Stimulated activated CD8-positive, alpha-beta memory T cell treated with anti-CD3 and anti-CD28 coated beads, Interleukin-2, amount 100 ng/mL, for 48 hours (primary cell): ENCODE measurements around the gene PSEN2.
A peak's percentile ranks its signal among the peaks of the same experiment; 100 is the strongest.
"Not testable (repeated sequence)": the region's sequence is repeated elsewhere in the genome, so short reads cannot be mapped to it uniquely, and the experiment has no call there.

Experiments used
- DNase-seq, 2 donors: peaks; one replicate each; pipeline ENCODE4 v3.0.0-alpha.2; 2020; ENCODE audit warnings: low read depth in 2 of 2

The PSEN2 gene

GRCh38 chr1:226870401-226871279 lies at the start of gene PSEN2:
Gene PSEN2 (plus strand): TSS chr1:226870616. CDS start chr1:226881908, 11,292 bp downstream.
- DNase-seq: peak; percentile 45 to 59

GRCh38 chr1:226820941-226821718 lies 49.3 kb upstream of the PSEN2 start:
- DNase-seq: no peak

GRCh38 chr1:226821719-226822085 lies 48.7 kb upstream of the PSEN2 start:
- no peak for DNase-seq

- no peak for DNase-seq
Measured at GRCh38 chr1:226823643-226824042, 46.8 kb upstream of the PSEN2 start.

GRCh38 chr1:226825037-226825745 lies 45.2 kb upstream of the PSEN2 start:
- no peak for DNase-seq

- DNase-seq: no peak
Measured at GRCh38 chr1:226825746-226826100, 44.7 kb upstream of the PSEN2 start.

GRCh38 chr1:226826479-226827261 lies 43.7 kb upstream of the PSEN2 start:
- no peak for DNase-seq

- no peak for DNase-seq
Measured at GRCh38 chr1:226827458-226827857, 43.0 kb upstream of the PSEN2 start.

GRCh38 chr1:226827968-226828513 lies 42.4 kb upstream of the PSEN2 start:
- DNase-seq: peak; percentile 94 to 96

- DNase-seq: no peak
Measured at GRCh38 chr1:226829105-226829504, 41.3 kb upstream of the PSEN2 start.

- DNase-seq: no peak
Measured at GRCh38 chr1:226831953-226832352, 38.5 kb upstream of the PSEN2 start.

GRCh38 chr1:226832613-226833012 lies 37.8 kb upstream of the PSEN2 start:
- no peak for DNase-seq

GRCh38 chr1:226834179-226834578 lies 36.2 kb upstream of the PSEN2 start:
- DNase-seq: not testable (repeated sequence)

- DNase-seq: not testable (repeated sequence)
Measured at GRCh38 chr1:226835396-226835795, 35.0 kb upstream of the PSEN2 start.

- not testable (repeated sequence) for DNase-seq
Measured at GRCh38 chr1:226837966-226838365, 32.5 kb upstream of the PSEN2 start.

- no peak for DNase-seq
Measured at GRCh38 chr1:226838456-226838855, 32.0 kb upstream of the PSEN2 start.

- no peak for DNase-seq
Measured at GRCh38 chr1:226845624-226846023, 24.8 kb upstream of the PSEN2 start.

GRCh38 chr1:226846786-226847185 lies 23.6 kb upstream of the PSEN2 start:
- DNase-seq: no peak

GRCh38 chr1:226854548-226854947 lies 15.9 kb upstream of the PSEN2 start:
- DNase-seq: not testable (repeated sequence)

- DNase-seq: no peak
Measured at GRCh38 chr1:226862890-226863289, 7.5 kb upstream of the PSEN2 start.

- no peak for DNase-seq
Measured at GRCh38 chr1:226863446-226863845, 7.0 kb upstream of the PSEN2 start.
